HG03442 (cell line): ENCODE measurements around the gene PYDC2.
"Not testable (repeated sequence)": the region's sequence is repeated elsewhere in the genome, so short reads cannot be mapped to it uniquely, and the experiment has no call there.

ENCODE experiments used
- ATAC-seq: cut with Tn5 transposase; IDR thresholded peaks from one replicate; pipeline ENCODE4 v1.9.1; 2021; ENCODE audit warnings: mild to moderate bottlenecking, moderate library complexity; ENCODE audit not compliant: unreplicated experiment

The PYDC2 gene

DNA sequence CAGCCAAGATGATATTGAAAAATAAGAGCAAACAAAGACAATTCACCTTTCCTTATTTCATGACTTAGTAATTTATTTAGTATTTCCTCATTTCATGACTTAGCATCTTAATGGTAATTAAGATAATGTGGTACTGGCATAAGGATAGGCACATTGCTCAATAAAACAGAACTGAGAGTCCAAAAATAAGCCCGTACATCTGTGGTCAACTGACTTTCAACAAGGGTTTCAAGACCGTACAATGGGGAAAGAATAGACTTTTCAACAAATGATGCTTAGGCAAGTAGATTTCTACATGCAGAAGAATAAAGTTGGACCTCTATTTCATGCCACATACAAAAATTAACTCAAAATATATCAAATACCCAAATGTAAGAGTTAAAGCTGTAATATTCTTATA lies 603 bp upstream of the PYDC2 start:
- ATAC-seq: no peak

DNA sequence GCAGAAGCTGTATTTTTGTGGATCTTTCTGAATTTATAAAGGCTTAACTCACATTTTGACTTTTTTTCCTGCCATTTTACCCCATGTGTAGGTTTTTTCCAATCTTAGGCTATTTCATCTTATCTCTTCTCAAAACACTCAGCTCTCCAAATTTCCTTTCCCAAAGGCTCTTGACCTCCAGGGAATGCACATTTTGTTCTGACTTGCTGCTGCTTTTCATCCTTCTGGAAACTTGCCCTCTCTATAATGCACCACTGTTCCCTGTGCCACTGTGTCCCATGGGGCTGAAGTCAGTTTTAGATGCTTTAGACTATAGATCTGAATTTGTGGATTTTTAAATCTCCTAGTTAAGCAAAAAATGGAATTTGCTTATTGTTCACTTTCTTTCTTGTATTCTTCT lies 9.1 kb downstream of the PYDC2 start:
- no peak for ATAC-seq

DNA sequence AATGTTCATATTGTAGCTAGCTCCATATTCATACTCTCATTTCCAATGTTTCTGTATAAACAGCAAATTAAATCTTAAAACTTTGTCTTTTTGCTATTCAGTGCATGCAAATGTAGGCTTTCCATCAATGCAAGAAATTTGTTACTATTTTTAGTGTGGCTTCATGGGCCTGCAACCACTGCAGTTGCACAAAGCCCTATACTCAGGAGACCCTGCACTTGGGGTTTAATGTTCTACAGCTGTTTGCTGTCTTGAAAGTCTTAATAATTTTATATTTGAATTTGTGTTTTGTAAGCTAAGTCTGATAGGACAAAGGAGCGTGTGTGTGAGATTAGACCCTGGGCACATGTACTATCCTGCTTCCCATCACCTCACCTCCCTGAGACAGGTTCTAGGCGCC lies 9.6 kb downstream of the PYDC2 start:
- no peak for ATAC-seq

DNA sequence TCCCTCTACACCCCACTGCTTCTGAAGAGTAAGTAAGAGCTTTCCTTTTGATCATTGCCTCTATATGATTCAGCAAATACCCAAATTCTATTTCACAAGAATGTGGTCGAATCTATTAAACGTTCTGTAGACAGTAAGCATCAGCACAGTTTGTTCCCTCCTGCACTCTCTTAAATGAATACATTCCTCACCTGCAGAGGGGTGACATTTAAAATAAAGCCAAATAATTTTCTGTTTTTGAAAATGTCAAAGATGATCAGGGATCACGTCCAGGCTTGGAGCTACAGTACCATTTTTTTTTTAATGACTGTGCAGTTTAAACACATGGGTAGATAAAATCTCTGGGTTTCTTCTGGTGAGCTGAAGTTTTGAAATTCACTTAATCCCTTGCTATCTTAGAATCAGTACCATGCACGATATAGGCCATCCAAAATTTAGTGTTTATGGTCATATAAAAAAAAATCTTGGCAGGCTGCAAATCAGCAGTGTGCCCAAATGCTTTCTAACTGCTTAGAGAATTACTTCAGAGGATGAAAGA lies 12.8 kb downstream of the PYDC2 start:
- ATAC-seq: no peak

DNA sequence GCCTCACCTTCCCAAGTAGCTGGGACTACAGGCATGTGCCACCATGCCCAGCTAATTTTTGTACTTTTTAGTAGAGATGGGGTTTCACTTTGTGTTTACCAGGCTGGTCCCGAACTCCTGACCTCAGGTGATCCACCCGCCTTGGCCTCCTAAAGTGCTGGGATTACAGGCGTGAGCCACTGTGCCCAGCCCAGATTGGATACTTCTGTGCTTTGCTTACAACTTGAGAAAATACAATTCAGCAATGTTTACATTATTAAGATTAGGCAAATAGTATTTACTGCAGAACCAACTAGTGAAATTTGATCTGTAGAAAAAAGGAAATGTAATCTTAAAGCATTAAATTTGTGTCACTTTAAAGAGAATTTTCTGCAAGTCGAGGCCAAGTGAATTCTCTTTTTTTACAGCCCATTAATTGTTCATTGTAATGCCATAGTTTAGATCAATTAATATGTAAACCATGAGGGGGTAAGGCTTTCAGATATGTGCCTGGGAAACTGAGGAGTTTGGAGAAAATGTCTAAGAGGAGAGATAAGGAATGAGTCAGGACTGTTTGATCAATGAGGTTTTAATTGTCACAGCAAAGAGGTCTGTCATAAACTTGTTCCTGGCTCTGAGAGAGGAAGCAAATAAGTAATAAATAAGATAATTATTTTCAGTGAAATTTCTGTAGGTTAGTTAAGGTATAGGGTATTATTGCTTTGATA lies 15.3 kb downstream of the PYDC2 start:
- ATAC-seq: no peak

DNA sequence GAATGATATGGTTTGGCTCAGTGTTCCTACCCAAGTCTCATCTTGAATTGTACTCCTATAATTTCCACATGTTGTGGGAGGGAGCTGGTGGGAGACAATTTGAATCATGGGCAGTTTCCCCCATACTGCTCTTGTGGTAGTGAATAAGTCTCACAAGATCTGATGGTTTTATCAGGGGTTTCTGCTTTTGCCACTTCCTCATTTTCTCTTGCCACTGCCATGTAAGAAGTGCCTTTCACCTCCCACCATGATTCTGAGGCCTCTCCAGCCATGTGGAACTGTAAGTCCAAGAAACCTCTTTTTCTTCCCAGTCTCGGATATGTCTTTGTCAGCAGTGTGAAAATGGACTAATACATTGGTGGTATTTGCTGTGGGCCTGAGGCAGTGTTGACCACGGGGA lies 23.0 kb downstream of the PYDC2 start:
- ATAC-seq: not testable (repeated sequence)

DNA sequence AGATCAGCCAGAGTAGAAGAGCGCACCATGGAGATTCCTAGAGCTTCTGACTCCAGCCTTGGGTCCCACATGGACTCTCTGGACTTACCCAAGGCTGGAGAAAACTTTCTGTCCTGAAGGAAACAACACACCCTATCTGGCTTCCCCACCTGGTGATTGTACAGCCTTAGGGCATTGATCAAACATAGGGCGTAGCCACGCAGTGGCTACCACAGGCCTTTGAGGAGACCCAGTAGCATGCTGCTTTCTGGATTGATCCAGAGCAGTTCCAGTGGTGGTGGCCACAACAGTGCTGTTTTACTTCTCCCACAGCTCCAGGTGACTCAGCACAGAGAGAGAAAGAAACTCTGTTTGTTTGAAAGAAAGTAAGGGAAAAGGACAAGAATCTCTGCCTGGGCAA lies 23.5 kb downstream of the PYDC2 start:
- ATAC-seq: no peak

DNA sequence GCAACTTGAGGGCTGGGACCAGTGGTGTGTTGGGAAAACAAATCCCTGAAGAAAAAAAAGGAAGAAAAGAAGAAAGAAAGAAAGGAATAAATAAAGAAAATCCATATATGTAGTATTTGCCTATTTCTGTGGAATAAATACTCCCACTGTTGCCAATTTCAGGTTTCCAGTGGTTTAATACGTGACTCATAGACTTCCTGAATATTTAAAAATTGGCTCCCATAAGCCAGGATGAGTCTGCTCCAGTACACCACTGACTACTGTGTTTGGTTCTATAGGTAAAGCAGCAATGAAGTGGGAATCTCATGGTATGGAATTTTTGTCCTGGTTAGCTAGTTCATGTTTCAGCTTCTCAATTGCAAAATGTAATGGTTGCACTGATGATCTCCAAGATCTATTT lies 31.6 kb downstream of the PYDC2 start:
- ATAC-seq: no peak

DNA sequence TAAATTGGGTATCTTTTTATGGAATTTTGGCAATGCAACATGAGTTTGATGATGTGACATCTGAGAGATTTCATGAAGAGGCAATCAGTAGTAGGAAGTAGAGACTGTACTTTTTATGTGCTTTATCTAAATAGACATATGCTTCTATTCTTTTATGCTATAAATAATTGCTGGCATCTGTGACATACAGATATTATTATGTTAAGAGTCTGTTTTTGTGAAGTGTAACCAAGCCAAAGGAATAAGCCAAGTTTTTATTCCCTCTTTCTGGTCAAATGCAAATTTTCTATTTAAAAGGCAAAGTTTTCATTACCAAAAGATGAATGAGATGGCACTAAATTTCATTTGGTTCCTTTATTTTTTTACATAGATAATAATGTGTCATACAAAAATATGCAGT lies 32.4 kb downstream of the PYDC2 start:
- no peak for ATAC-seq

DNA sequence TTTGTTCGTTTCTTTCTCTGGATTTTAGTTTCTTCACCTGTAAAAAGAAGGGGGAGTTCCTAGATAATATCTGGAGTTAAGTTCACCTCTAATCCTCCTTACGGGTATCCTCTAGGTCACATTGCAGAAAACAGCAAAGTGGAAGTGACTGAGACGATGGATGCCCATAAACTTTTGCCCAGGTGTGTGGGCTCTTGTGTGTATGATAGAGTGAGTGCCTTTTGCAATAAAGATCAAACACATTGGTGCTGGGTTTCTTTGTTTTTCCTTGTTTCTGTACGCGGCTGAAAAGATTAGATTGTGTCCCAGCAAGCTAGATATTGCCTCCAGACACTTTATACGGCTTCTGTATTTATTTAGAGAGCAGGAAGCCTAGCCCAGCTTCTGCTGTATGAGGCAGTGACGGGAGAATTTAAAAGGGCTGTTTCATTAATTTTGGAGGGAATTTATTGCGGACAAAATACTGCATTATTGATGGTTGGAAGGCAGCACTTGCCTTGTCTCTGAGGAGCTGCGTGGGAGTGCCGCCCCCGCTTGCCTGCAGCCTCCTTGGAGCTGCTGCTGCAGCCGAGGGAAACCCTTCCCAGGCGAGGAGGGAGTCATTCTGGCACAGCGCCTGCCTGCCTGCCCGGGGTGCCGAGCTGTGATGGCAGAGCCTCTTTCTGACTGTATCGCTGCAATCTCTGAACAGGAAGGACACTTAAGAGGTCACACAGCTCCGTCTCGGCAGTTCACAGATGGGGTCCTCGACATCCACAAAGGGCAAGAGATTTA lies 38.5 kb downstream of the PYDC2 start:
- no peak for ATAC-seq

DNA sequence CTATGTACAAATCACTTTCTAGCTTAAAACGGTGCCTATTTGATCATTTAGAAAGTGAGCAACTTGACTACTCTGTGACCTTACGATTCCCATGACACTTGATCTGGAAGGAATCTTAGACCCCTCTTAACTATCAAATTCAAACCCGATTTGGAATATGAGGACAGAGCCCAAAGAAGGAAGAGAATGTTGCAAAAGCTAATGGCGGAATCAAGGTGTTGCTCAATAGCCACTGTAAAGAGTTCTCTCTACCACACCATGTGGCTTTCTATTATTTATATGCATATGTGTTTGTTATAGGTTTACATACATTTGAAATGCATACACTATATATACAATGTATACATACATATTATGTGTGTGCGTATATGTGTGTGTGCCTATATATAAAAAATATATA lies 39.9 kb downstream of the PYDC2 start:
- no peak for ATAC-seq

DNA sequence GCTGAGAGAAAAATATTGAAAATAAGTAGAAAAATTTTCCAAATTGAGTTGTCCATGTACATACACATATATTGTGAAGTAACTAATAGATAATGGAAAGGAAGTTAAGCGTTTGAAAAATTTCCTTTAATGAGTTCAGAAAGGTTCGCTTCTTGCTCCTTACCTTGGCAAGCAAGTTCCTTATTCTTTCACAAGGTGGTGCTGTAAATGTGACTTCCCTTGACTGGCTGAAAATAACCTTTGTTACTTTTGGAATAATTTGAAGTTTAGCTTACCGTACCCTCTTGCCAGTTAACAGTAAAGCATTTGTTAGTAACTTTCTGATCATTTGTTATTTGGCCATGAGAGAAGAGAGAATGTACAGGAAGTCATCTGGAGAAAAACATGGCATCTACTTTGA lies 41.6 kb downstream of the PYDC2 start:
- ATAC-seq: no peak

DNA sequence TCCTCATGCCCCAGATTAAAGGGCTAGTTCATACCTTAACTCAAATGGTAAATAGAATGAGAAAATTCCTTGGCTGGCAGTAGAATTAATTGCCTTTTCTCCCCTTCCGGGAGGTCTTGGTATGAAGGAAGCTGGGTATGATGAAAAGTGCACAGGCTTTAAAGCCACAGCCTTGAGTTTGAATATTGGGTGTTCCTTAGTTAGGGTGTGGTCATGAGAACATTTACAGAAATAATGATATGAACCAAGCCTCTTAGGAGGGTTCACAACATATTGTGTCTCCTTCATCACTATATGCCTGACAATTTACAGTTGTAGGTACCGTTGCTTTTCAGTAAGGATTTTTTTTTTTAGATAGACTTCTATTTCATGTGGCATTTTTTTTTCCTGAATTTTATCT lies 48.1 kb downstream of the PYDC2 start:
- no peak for ATAC-seq
